BE2C (cell line): ENCODE measurements around the gene KNOP1.

Experiments
- DNase-seq: peaks from one replicate; pipeline ENCODE4 v3.0.0-alpha.2; 2020
- H3K27me3 ChIP-seq: fragments of 250-450 bp; sonication (Bioruptor Pico); 2 replicates; pipeline ENCODE4 v1.5.1; 2020; ENCODE audit warnings: mild to moderate bottlenecking
- H3K36me3 ChIP-seq: fragments of 250-450 bp; sonication (Bioruptor Pico); 2 replicates; pipeline ENCODE4 v1.5.1; 2020; ENCODE audit warnings: mild to moderate bottlenecking
- H3K4me1 ChIP-seq: fragments of 250-450 bp; sonication (Bioruptor Pico); 2 replicates; pipeline ENCODE4 v1.5.1; 2020
- H3K4me3 ChIP-seq: 2 replicates; pipeline ENCODE4 v1.5.1; 2011; ENCODE audit warnings: low read depth, low read length
- H3K9me3 ChIP-seq: fragments of 250-450 bp; sonication (Bioruptor Pico); 2 replicates; pipeline ENCODE4 v1.5.1; 2020
- TF ChIP-seq, protein P1 (sequence below): IDR thresholded peaks from 2 replicates; pipeline ENCODE4 v1.5.1; 2012; ENCODE audit warnings: mild to moderate bottlenecking, low read depth, low read length

Gene KNOP1

DNA sequence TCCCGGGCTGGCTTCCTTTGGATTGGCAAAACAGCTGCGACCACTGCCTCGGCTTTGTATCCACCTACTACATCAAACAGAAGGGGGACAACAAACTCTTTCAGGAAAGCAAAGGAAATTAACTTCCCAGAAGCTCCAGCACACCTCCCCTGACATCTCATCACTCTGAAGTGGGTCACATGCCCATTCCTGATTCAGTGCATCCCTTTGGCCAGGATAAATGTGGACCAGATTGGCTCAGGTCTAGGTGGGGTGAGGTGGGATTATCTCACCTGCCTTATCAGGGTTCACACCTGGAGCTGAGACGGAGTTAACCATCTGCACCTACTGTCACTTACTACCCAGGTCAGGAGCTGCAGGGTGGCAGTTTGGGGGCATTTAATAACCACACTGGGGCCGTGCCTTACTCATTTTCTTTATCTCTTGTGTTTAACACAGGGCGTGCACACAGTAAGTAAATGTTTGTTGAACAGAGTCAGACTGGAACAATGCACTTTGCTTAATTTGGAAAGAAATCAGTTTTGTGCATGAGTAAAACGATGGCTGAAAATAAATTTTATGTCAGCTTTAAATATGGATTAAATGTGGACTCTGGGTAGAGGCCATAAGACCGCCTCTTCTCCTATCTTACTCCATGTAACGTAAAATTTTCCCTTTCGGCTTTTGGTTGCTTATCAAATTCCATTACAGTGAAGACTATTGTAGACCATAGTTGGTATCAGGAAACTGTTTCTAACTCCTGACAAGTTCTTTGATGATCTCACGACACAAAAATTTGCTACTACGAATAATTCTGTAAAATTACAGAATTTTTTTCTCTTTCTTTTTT is 36.0 kb upstream of the KNOP1 start:
- Histone ChIP-seq H3K36me3 (no peaks in the 10 kb centered on the region), H3K4me1 (peaks cover 2% of the 10 kb centered on the region), H3K9me3 (no peaks in the 10 kb centered on the region), H3K27me3 (no peaks in the 10 kb centered on the region), H3K4me3 (no peak overlapping the region)
- TF ChIP-seq, protein P1, sequence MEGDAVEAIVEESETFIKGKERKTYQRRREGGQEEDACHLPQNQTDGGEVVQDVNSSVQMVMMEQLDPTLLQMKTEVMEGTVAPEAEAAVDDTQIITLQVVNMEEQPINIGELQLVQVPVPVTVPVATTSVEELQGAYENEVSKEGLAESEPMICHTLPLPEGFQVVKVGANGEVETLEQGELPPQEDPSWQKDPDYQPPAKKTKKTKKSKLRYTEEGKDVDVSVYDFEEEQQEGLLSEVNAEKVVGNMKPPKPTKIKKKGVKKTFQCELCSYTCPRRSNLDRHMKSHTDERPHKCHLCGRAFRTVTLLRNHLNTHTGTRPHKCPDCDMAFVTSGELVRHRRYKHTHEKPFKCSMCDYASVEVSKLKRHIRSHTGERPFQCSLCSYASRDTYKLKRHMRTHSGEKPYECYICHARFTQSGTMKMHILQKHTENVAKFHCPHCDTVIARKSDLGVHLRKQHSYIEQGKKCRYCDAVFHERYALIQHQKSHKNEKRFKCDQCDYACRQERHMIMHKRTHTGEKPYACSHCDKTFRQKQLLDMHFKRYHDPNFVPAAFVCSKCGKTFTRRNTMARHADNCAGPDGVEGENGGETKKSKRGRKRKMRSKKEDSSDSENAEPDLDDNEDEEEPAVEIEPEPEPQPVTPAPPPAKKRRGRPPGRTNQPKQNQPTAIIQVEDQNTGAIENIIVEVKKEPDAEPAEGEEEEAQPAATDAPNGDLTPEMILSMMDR: no peak
- DNase-seq: no peak

DNA sequence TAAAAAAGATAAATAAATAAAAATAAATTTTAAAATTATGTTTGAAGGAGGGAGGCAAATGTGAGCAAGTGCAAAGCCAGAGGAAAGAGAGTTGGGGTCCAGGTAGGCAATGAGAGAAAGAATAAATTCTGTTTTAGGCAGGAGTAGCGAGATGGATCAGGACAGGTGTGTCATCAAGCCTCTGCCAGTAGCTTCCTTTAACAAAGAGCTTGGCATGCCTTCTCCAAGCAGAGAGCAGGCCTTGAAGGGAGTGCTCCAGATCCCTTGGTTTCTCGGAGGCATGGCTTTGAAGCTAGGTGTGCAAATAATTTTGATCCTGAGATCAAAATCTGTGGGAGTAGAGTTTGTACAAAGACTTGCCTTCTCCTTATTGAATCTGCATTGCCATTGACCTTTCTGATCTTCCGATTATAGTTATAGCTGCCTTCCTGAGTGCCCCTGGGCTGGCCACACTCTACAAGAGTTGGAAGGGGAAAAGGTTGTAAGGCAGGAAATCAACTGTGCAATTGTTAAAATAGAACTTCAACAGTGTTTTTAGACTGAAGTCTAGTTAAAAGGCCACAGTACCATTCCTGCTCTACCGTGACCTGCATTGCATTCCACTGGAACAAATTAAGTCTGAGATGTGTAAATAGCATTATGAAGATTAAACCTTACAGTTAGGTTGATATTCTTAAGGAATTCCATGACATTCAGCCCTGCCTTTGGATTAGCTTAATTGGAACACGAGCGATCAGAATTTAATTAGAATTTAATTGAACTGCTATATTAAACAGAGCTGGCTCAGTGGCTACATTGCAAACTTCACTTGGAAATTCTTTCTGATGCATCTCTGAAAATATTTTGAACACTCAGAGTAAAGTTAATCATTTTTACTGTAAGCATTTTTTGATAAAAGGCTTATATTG is 33.7 kb upstream of the KNOP1 start:
- Histone ChIP-seq H3K4me1 (peaks cover 18% of the 10 kb centered on the region), H3K9me3 (no peaks in the 10 kb centered on the region)
- TF ChIP-seq, protein P1: no peak

DNA sequence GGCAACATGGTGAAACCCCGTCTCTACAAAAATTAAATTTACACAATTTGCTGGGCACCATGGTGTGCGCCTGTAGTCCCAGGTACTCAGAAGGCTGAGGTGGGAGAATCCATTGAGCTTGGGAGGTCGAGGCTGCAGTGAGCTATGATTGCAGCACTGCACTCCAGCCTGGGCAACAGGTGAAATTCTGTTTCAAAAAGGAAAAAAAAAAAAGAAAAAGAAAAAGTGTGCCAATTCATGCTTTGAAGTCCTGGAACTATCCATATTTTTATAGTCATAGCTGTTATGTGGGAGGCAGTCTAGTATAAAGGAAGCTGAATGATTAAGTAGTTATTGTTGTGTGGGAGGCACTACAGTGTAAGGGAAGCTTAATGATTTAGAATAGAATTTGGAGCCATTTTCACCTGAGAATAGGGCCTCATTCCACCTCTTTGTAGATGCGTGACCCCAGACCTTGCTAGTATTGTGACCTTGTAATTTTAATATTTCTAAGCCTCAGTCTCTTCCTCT is 31.6 kb upstream of the KNOP1 start:
- TF ChIP-seq, protein P1: no peak
- Histone ChIP-seq H3K4me3 (no peak overlapping the region), H3K36me3 (no peaks in the 10 kb centered on the region), H3K27me3 (no peaks in the 10 kb centered on the region), H3K4me1 (peaks cover 23% of the 10 kb centered on the region), H3K9me3 (no peaks in the 10 kb centered on the region)
- DNase-seq: no peak

More for the DNA sequence above, 33.7 kb upstream of the KNOP1 start:
- Histone ChIP-seq H3K4me3 (no peak overlapping the region), H3K36me3 (no peaks in the 10 kb centered on the region), H3K27me3 (no peaks in the 10 kb centered on the region)
- no peak for DNase-seq

DNA sequence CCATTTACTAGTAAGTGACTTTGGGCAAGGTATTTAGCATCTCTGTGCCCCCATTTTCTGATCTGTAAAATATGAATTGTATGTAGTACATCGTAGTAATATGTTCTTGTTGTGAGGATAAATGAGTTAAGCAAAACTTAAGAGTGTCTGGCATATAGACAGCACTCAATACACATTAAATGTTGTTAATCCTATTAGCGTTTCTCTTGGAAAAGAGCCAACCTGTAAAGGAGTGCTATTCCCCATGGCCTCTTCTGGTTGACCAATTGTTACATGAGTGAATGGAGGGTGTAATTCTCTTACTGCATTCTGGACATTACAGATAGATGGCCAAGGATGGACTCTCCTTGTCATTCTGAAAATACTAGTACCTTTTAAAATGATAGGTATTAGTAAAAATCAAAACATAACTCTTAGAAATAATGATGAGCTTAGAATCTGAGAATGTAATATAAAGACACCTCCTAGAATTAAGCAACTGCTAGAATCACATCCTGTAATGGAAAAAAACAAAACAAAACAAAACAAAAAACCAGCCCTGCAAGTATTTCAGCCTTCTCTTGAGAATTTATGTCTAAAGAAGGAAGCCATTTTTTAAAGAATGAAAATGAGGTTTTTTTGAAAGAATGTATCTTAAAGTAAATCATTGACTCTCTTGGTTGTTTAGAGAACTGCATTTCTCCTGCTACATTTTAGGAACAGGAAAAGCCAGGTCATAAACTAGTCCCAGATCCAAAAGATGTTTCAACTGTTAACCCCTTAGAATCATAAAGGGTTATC is 30.6 kb upstream of the KNOP1 start:
- Histone ChIP-seq H3K4me3 (no peak overlapping the region), H3K9me3 (no peaks in the 10 kb centered on the region), H3K36me3 (no peaks in the 10 kb centered on the region), H3K4me1 (peaks cover 23% of the 10 kb centered on the region), H3K27me3 (no peaks in the 10 kb centered on the region)
- TF ChIP-seq, protein P1: no peak
- DNase-seq: peak; percentile 20

DNA sequence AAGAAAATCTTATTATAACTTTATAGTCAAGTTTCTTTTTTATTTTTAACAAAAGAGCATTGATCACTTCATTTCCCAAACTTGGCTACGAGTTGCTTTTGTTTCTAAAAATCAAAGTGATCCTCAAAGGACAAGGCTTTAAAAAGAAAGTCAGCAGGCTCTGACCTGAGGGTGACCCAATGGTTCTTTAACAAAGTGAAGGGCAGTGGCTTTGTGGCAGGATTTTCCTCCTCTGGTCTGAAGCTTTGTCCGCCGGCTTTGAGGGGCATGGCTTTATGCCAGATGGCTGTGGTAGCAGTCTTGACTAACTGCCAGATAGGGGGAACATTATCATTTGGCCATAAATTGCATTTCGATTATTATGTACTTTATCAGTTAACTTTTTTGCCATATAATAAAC is 28.5 kb upstream of the KNOP1 start:
- Histone ChIP-seq H3K4me1 (peaks cover 23% of the 10 kb centered on the region), H3K9me3 (no peaks in the 10 kb centered on the region), H3K4me3 (no peak overlapping the region), H3K36me3 (no peaks in the 10 kb centered on the region), H3K27me3 (no peaks in the 10 kb centered on the region)
- TF ChIP-seq, protein P1: no peak
- DNase-seq: peak; percentile 30
